DND-41 (cell line): Measurements from ENCODE around the gene PAK1.

ENCODE experiments used
- ATAC-seq: fragments of 200-7000 bp; cut with Tn5 transposase; 3 replicates; pipeline ENCODE4 v1.9.1; 2021; ENCODE audit warnings: low read depth; ENCODE audit not compliant: insufficient read depth
- DNase-seq: peaks from one replicate; pipeline ENCODE4 v3.0.0-alpha.2; 2020
- H2AFZ ChIP-seq: 2 replicates; pipeline ENCODE4 v1.6.0; 2012; ENCODE audit warnings: low read depth, low read length
- H3K27ac ChIP-seq: 2 replicates; pipeline ENCODE4 v1.5.1; 2012; ENCODE audit warnings: low read length, inconsistent platforms
- H3K27me3 ChIP-seq: fragments of 200-600 bp; sonication (generic); 2 replicates; pipeline ENCODE4 v1.6.0; 2012; ENCODE audit warnings: low read length, mild to moderate bottlenecking, inconsistent platforms; ENCODE audit not compliant: insufficient read depth, poor library complexity
- H3K36me3 ChIP-seq: 2 replicates; pipeline ENCODE4 v1.5.1; 2012; ENCODE audit warnings: low read length, inconsistent platforms; ENCODE audit not compliant: insufficient read depth
- H3K4me1 ChIP-seq: 2 replicates; pipeline ENCODE4 v1.5.1; 2012; ENCODE audit warnings: mild to moderate bottlenecking, low read length; ENCODE audit not compliant: insufficient read depth
- H3K4me2 ChIP-seq: 2 replicates; pipeline ENCODE4 v1.6.0; 2012; ENCODE audit warnings: mild to moderate bottlenecking, moderate library complexity, low read length, inconsistent platforms; ENCODE audit not compliant: insufficient read depth
- H3K4me3 ChIP-seq, 2 experiments: fragments of 200-600 bp in 1 of 2; shearing (Covaris generic) in 1 of 2; 2 replicates each; pipeline ENCODE4 v1.5.1; 2012 to 2016; ENCODE audit warnings: inconsistent platforms in 2 of 2, low read length in 2 of 2, mild to moderate bottlenecking in 2 of 2, low read depth in 1 of 2, moderate library complexity in 1 of 2
- H3K79me2 ChIP-seq: 2 replicates; pipeline ENCODE4 v1.6.0; 2012; ENCODE audit warnings: low read length, inconsistent platforms; ENCODE audit not compliant: insufficient read depth
- H3K9ac ChIP-seq: 2 replicates; pipeline ENCODE4 v1.6.0; 2012; ENCODE audit warnings: low read depth, mild to moderate bottlenecking, inconsistent platforms, low read length, moderate library complexity
- H3K9me3 ChIP-seq: 2 replicates; pipeline ENCODE4 v1.5.1; 2012; ENCODE audit warnings: low read length, moderate library complexity, mild to moderate bottlenecking, inconsistent platforms; ENCODE audit not compliant: insufficient read depth, severe bottlenecking
- H4K20me1 ChIP-seq: 2 replicates; pipeline ENCODE4 v1.6.0; 2012; ENCODE audit warnings: low read length; ENCODE audit not compliant: insufficient read depth
- EZH2 ChIP-seq: IDR thresholded peaks from 3 replicates; pipeline ENCODE4 v1.6.1; 2012; ENCODE audit warnings: borderline replicate concordance, low read depth, mild to moderate bottlenecking, moderate library complexity, low read length, inconsistent platforms; ENCODE audit not compliant: severe bottlenecking
- TF ChIP-seq, protein P1 (sequence below): IDR thresholded peaks from 2 replicates; pipeline ENCODE4 v1.5.1; 2012; ENCODE audit warnings: borderline replicate concordance, low read length, moderate library complexity, mild to moderate bottlenecking; ENCODE audit not compliant: poor library complexity, severe bottlenecking; ENCODE audit errors: extremely low read depth

Gene PAK1

GRCh38 chr11:77450227-77450626 lies 23.7 kb downstream of the PAK1 start:
- no peak overlapping the region for H3K27ac ChIP-seq
- peaks cover 24% of the 10 kb centered on the region for H3K4me1 ChIP-seq
- no peaks in the 10 kb centered on the region for H4K20me1 ChIP-seq
- ATAC-seq: no peak
- no peak overlapping the region for H3K9ac ChIP-seq
- no peak overlapping the region for H3K4me3 ChIP-seq
- H3K27me3 ChIP-seq: no peaks in the 10 kb centered on the region
- DNase-seq: no peak
- no peak overlapping the region for H2AFZ ChIP-seq
- TF ChIP-seq, protein P1, sequence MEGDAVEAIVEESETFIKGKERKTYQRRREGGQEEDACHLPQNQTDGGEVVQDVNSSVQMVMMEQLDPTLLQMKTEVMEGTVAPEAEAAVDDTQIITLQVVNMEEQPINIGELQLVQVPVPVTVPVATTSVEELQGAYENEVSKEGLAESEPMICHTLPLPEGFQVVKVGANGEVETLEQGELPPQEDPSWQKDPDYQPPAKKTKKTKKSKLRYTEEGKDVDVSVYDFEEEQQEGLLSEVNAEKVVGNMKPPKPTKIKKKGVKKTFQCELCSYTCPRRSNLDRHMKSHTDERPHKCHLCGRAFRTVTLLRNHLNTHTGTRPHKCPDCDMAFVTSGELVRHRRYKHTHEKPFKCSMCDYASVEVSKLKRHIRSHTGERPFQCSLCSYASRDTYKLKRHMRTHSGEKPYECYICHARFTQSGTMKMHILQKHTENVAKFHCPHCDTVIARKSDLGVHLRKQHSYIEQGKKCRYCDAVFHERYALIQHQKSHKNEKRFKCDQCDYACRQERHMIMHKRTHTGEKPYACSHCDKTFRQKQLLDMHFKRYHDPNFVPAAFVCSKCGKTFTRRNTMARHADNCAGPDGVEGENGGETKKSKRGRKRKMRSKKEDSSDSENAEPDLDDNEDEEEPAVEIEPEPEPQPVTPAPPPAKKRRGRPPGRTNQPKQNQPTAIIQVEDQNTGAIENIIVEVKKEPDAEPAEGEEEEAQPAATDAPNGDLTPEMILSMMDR: no peak
- TF ChIP-seq EZH2: no peak
- H3K9me3 ChIP-seq: no peaks in the 10 kb centered on the region
- no peaks in the 10 kb centered on the region for H3K79me2 ChIP-seq
- H3K4me2 ChIP-seq: no peak overlapping the region
- no peaks in the 10 kb centered on the region for H3K36me3 ChIP-seq

- no peaks in the 10 kb centered on the region for H3K36me3 ChIP-seq
- no peak overlapping the region for H3K9ac ChIP-seq
Observed at GRCh38 chr11:77449784-77450183, 24.1 kb downstream of the PAK1 start.

GRCh38 chr11:77449060-77449521 lies 24.8 kb downstream of the PAK1 start:
- no peaks in the 10 kb centered on the region for H3K9me3 ChIP-seq
- H3K4me1 ChIP-seq: peaks cover 24% of the 10 kb centered on the region
- peak overlapping the region; percentile 49 for H3K4me2 ChIP-seq
- no peak overlapping the region; the same call in 1 of the 2 replicates for H3K9ac ChIP-seq
- no peak overlapping the region for H3K4me3 ChIP-seq
- no peaks in the 10 kb centered on the region for H3K27me3 ChIP-seq
- no peaks in the 10 kb centered on the region for H3K79me2 ChIP-seq
- ATAC-seq: peak; percentile 93
- H3K36me3 ChIP-seq: no peaks in the 10 kb centered on the region
- peak; percentile 69 for DNase-seq
- TF ChIP-seq, protein P1: no peak
- no peak for TF ChIP-seq EZH2
- no peaks in the 10 kb centered on the region for H4K20me1 ChIP-seq
- peak overlapping the region; percentile 56; the same call in 1 of the 2 replicates for H3K27ac ChIP-seq
- peak overlapping the region; percentile 46 for H2AFZ ChIP-seq

More at GRCh38 chr11:77449784-77450183, 24.1 kb downstream of the PAK1 start:
- Histone ChIP-seq H2AFZ (no peak overlapping the region), H3K27me3 (no peaks in the 10 kb centered on the region), H3K9me3 (no peaks in the 10 kb centered on the region), H3K79me2 (no peaks in the 10 kb centered on the region), H3K4me1 (peaks cover 24% of the 10 kb centered on the region), H3K4me2 (peak overlapping the region; percentile 49), H3K27ac (peak overlapping the region; percentile 16; the same call in 1 of the 2 replicates), H4K20me1 (no peaks in the 10 kb centered on the region), H3K4me3 (no peak overlapping the region)
- no peak for ATAC-seq
- no peak for DNase-seq
- no peak for TF ChIP-seq EZH2
- TF ChIP-seq, protein P1: no peak
